Neural crest cell (in vitro differentiated cells): Measurements from ENCODE around the gene SLC16A2. TPM values are rescaled to one million over a fixed set of nuclear protein-coding genes. Genes with fewer than 3 reads are reported as not detected.

Experiments
- DNase-seq: peaks from one replicate; pipeline ENCODE4 v3.0.0; 2021; ENCODE audit warnings: low read depth, mixed read lengths, low spot score
- H3K27ac Mint-ChIP-seq: one replicate; pipeline ENCODE4 v1.8.0; 2021; ENCODE audit warnings: mild to moderate bottlenecking, mixed read lengths; ENCODE audit not compliant: unreplicated experiment
- H3K27me3 Mint-ChIP-seq: 2 replicates; pipeline ENCODE4 v1.8.0; 2021; ENCODE audit warnings: low read depth, mild to moderate bottlenecking, mixed read lengths
- H3K36me3 Mint-ChIP-seq: 2 replicates; pipeline ENCODE4 v1.8.0; 2021; ENCODE audit warnings: low read depth, mild to moderate bottlenecking, mixed read lengths
- H3K4me1 Mint-ChIP-seq: 2 replicates; pipeline ENCODE4 v1.8.0; 2021; ENCODE audit warnings: mixed read lengths
- H3K4me3 Mint-ChIP-seq: one replicate; pipeline ENCODE4 v1.8.0; 2021; ENCODE audit warnings: mild to moderate bottlenecking, mixed read lengths
- H3K9me3 Mint-ChIP-seq: 2 replicates; pipeline ENCODE4 v1.8.0; 2021; ENCODE audit warnings: mixed read lengths
- CTCF ChIP-seq: fragments of 200-600 bp; sonication (generic); conservative IDR thresholded peaks from 2 replicates; pipeline ENCODE4 v1.5.0; 2021; ENCODE audit warnings: antibody characterized with exemption, mild to moderate bottlenecking
- total RNA-seq: library from RNA; stranded (reverse); gene quantifications from 2 replicates; pipeline ENCODE4 v1.2.1, GENCODE V29; 2021

SLC16A2 gene
- total RNA-seq, 1 donor from 2014 or later, result 19.8 TPM

- TF ChIP-seq CTCF, result no peak
- Mint-ChIP-seq H3K27ac (no peak overlapping the region), H3K9me3 (peaks cover 6% of the 10 kb centered on the region), H3K36me3 (peaks cover 5% of the 10 kb centered on the region), H3K4me1 (no peaks in the 10 kb centered on the region), H3K4me3 (no peak overlapping the region), H3K27me3 (no peaks in the 10 kb centered on the region)
- DNase-seq, result no peak
Measured at GRCh38 chrX:74527350-74527749, 106.1 kb downstream of the SLC16A2 start.

GRCh38 chrX:74529311-74529710 lies 108.0 kb downstream of the SLC16A2 start:
- Mint-ChIP-seq H3K27ac (no peak overlapping the region), H3K4me3 (no peak overlapping the region), H3K27me3 (no peaks in the 10 kb centered on the region), H3K9me3 (peaks cover 6% of the 10 kb centered on the region), H3K4me1 (peaks cover 8% of the 10 kb centered on the region), H3K36me3 (peaks cover 2% of the 10 kb centered on the region)
- DNase-seq, result no peak
- TF ChIP-seq CTCF, result no peak

GRCh38 chrX:74531081-74531480 lies 109.8 kb downstream of the SLC16A2 start:
- H3K27ac Mint-ChIP-seq, result no peak overlapping the region
- no peak overlapping the region for H3K4me3 Mint-ChIP-seq
- no peak for DNase-seq
- H3K9me3 Mint-ChIP-seq, result peaks cover 6% of the 10 kb centered on the region
- peaks cover 2% of the 10 kb centered on the region for H3K36me3 Mint-ChIP-seq
- peaks cover 16% of the 10 kb centered on the region for H3K4me1 Mint-ChIP-seq
- H3K27me3 Mint-ChIP-seq, result no peaks in the 10 kb centered on the region
- TF ChIP-seq CTCF, result no peak

GRCh38 chrX:74534569-74535038 lies 113.3 kb downstream of the SLC16A2 start:
- no peak for TF ChIP-seq CTCF
- no peak overlapping the region for H3K4me3 Mint-ChIP-seq
- H3K27ac Mint-ChIP-seq, result no peak overlapping the region
- peaks cover 6% of the 10 kb centered on the region for H3K9me3 Mint-ChIP-seq
- no peak for DNase-seq
- H3K4me1 Mint-ChIP-seq, result peaks cover 24% of the 10 kb centered on the region
- H3K36me3 Mint-ChIP-seq, result peaks cover 2% of the 10 kb centered on the region
- H3K27me3 Mint-ChIP-seq, result no peaks in the 10 kb centered on the region

GRCh38 chrX:74535086-74535407 lies 113.8 kb downstream of the SLC16A2 start:
- Mint-ChIP-seq H3K4me1 (peaks cover 24% of the 10 kb centered on the region), H3K27ac (no peak overlapping the region), H3K4me3 (peak overlapping the region; percentile 88)

More at GRCh38 chrX:74535086-74535407, 113.8 kb downstream of the SLC16A2 start:
- H3K9me3 Mint-ChIP-seq, result peaks cover 6% of the 10 kb centered on the region
- no peak for DNase-seq
- TF ChIP-seq CTCF, result no peak
- peaks cover 2% of the 10 kb centered on the region for H3K36me3 Mint-ChIP-seq
- H3K27me3 Mint-ChIP-seq, result no peaks in the 10 kb centered on the region
